NCI-H1417 (cell line): ENCODE data around the gene OR4B1.
"Not testable (repeated sequence)": the region's sequence is repeated elsewhere in the genome, so short reads cannot be mapped to it uniquely, and the experiment has no call there.

Source experiments
- DNase-seq, 3 experiments: peaks; one replicate each; lab custom pipeline; 2025; lab: John Stamatoyannopoulos, UW

Gene OR4B1

GRCh38 chr11:48216510-48216909 lies at the start of gene OR4B1:
OR4B1 (plus strand) TSS chr11:48216810; CDS start chr11:48216810, 0 bp downstream.
- DNase-seq: no peak

GRCh38 chr11:48167380-48167779 lies 49.2 kb upstream of the OR4B1 start:
- DNase-seq: no peak

- no peak for DNase-seq
Measured at GRCh38 chr11:48168815-48169214, 47.8 kb upstream of the OR4B1 start.

GRCh38 chr11:48169259-48169658 lies 47.4 kb upstream of the OR4B1 start:
- DNase-seq: no peak

- DNase-seq: no peak
Measured at GRCh38 chr11:48169717-48170116, 46.9 kb upstream of the OR4B1 start.

- DNase-seq: no peak
Measured at GRCh38 chr11:48170241-48171233, 46.1 kb upstream of the OR4B1 start.

GRCh38 chr11:48172818-48173609 lies 43.6 kb upstream of the OR4B1 start:
- DNase-seq: peak; percentile 33 to 66 (median 55)

GRCh38 chr11:48177661-48178060 lies 38.9 kb upstream of the OR4B1 start:
- no peak for DNase-seq

GRCh38 chr11:48180627-48181026 lies 36.0 kb upstream of the OR4B1 start:
- no peak for DNase-seq

GRCh38 chr11:48182860-48183526 lies 33.6 kb upstream of the OR4B1 start:
- DNase-seq: no peak

- DNase-seq: no peak
Measured at GRCh38 chr11:48184452-48184851, 32.2 kb upstream of the OR4B1 start.

- not testable (repeated sequence) for DNase-seq
Measured at GRCh38 chr11:48190906-48191654, 25.5 kb upstream of the OR4B1 start.

- DNase-seq: no peak
Measured at GRCh38 chr11:48193876-48194275, 22.7 kb upstream of the OR4B1 start.

- no peak for DNase-seq
Measured at GRCh38 chr11:48207881-48208280, 8.7 kb upstream of the OR4B1 start.

- DNase-seq: no peak
Measured at GRCh38 chr11:48210052-48210451, 6.6 kb upstream of the OR4B1 start.

GRCh38 chr11:48228761-48229160 lies 12.2 kb downstream of the OR4B1 start:
- no peak for DNase-seq

GRCh38 chr11:48230057-48230456 lies 13.4 kb downstream of the OR4B1 start:
- DNase-seq: not testable (repeated sequence)

GRCh38 chr11:48237727-48238126 lies 21.1 kb downstream of the OR4B1 start:
- no peak for DNase-seq

- DNase-seq: no peak
Measured at GRCh38 chr11:48242501-48242900, 25.9 kb downstream of the OR4B1 start.

GRCh38 chr11:48244804-48245203 lies 28.2 kb downstream of the OR4B1 start, which contains the start of gene OR4X2:
OR4X2 (plus strand) TSS chr11:48245104; CDS start chr11:48245104, 0 bp downstream.
- no peak for DNase-seq

- DNase-seq: no peak
Measured at GRCh38 chr11:48248902-48249301, 32.3 kb downstream of the OR4B1 start.
